HG02970 (cell line): ENCODE results near the gene SMARCAD1.
"Not testable (repeated sequence)": the region's sequence is repeated elsewhere in the genome, so short reads cannot be mapped to it uniquely, and the experiment has no call there.

Experiments
- ATAC-seq: cut with Tn5 transposase; IDR thresholded peaks from one replicate; pipeline ENCODE4 v1.9.1; 2021; ENCODE audit warnings: mild to moderate bottlenecking, moderate library complexity, moderate number of reproducible peaks; ENCODE audit not compliant: unreplicated experiment, low FRiP score

Gene SMARCAD1

GRCh38 chr4:94290245-94290644 lies 82.6 kb downstream of the SMARCAD1 start:
- ATAC-seq = no peak

- ATAC-seq = not testable (repeated sequence)
Observed at GRCh38 chr4:94293981-94294380, 86.3 kb downstream of the SMARCAD1 start.

GRCh38 chr4:94295473-94295872 lies 87.8 kb downstream of the SMARCAD1 start:
- ATAC-seq = not testable (repeated sequence)

DNA sequence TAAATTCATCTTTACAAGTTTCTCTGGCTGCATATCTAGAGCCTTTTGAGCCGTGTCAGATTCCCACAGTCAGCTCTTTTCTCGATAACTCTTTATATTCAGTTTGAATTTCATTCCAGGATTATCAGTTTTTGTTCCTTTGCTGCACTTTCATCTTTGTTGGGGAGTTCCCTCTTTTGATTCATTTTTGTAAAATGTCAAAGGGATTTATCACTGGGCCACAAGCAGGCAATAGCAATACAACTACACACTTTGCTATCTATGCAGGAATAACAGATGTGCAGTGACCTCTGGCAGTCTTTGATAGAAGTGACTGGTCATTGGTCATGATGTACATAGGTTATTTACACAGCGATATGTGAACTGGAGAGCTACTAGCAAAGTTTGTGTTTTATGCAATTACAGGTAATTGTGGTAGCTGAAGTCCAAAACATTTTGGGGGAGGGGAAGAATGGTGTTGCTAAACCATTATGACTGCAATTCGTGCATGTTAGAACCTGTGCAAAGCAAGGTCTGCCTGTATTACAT lies 91.1 kb downstream of the SMARCAD1 start:
- ATAC-seq = no peak

DNA sequence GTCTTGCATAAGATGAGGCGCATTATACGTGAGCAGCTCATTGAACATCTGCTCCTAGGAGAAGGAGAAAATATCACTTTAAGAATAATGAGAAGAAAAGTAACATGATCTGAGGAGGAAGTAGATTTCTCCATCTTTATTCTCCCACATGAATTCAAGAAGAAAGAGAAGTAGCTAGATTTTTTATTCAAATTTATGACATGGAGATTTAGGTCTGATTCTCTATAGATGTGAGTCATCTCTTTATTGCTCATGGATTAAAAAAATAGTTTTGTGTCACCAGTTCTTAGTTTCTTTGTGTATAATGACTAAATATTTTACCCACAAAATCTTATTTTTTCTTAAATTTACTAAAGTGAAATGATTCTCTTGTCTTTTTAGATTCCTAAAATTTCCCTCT lies 94.5 kb downstream of the SMARCAD1 start:
- no peak for ATAC-seq

DNA sequence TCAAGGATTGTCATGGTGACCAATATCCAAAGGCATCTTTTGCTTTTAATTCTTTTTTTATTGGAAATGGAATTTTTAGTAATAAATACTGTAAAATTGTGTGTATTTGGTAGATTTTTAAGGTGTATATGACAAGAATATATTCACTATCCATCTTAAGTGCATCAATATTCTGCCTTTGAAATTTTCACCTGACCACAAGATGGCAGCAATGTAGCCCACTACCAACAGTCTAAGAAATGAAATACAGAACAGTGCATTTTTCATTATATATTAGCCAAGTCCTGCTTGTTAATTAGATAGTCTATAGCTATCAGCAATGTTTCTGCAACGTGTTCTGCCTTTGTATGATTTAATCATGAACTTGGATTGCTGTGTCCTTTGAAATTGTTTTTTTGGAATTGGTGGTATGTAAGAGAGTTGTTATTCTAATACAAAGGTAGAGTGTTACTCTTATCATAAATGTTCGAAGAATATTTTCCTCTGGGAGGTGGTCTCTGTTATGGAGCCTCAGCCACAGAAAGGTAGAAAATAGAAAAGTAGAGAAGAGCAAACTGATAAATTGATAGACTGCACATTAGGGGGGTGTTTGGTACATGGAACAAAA lies 96.8 kb downstream of the SMARCAD1 start:
- no peak for ATAC-seq

DNA sequence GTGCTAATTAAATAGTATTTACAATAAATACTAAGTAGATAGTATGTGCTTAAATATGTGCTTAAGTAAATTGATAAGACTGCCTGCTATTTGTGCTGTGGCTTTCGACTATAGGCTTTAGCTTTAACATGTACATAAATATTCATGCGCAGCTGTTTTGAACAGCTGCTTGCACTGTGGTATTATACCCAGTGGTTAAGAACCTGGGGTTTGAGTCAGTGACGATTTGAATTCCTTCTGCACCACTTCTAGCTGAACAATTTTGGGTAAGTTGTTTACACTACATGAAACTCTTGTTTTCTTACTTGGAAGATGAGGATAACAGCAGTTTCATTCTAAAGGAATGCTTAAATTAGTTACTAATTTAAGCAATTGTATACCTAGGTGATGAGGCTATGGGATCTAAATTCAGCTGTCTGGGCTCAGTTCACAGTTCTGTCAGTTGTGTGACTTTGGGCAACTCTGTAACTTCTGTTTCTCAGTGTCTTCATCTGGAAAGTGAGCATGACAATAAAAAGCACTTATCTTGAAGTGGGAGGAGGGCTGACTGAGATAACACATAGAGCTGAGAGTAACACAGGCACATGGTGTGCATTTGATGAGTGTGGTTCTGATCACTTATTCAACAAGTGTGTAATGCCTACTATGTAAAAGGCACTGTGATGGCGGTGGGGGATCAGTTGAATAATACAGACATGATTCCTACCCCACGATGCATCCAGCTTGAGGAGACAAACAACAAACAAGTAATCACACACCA lies 98.0 kb downstream of the SMARCAD1 start:
- ATAC-seq = no peak

DNA sequence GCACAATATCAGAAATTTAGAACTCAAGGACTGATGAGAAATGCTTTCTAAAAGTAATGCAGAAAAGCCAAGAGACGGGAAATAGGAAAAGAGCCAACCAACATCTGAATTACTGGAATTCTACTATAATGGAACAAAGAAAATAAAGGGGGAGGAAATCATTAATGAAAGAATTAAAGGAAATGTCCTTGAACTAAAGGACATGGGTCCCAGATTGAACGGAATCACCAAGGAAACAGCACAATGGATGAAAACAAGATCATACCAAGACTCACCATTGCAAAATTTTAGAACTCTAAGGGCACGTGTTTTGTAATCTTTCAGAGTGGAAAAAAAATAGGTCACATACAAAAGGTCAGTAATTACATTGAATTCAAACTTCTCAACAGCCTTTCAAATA lies 99.0 kb downstream of the SMARCAD1 start:
- no peak for ATAC-seq

GRCh38 chr4:94307231-94307871 lies 99.7 kb downstream of the SMARCAD1 start:
- no peak for ATAC-seq

DNA sequence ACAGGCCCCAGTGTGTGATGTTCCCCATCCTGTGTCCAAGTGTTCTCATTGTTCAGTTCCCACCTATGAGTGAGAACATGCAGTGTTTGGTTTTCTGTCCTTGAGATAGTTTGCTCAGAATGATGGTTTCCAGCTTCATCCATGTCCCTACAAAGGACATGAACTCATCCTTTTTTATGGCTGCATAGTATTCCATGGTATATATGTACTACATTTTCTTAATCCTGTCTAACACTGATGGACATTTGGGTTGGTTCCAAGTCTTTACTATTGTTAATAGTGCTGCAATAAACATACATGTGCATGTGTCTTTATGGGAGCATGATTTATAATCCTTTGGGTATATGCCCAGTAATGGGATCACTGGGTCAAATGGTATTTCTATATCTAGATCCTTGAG lies 112.3 kb downstream of the SMARCAD1 start:
- not testable (repeated sequence) for ATAC-seq

- ATAC-seq = no peak
Observed at GRCh38 chr4:94325835-94326234, 118.2 kb downstream of the SMARCAD1 start.

DNA sequence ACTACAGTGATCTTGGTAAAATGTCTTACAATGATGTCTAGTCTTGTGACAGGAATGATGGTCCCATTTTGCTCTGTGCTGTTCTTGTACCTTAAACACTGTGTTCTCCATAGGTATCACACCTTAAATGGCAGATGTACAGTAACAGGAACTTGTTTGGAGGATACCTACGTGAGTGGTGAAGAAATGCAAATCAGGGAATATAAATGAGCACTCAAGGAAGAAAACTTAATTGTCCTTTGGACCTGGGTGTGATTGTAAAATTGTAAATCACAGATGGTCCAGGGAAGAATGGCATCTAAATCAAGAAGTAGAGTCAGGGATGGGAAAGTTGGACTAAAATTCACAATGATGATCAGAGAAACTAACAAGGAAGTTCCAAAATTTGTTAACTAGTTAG lies 122.3 kb downstream of the SMARCAD1 start:
- no peak for ATAC-seq

DNA sequence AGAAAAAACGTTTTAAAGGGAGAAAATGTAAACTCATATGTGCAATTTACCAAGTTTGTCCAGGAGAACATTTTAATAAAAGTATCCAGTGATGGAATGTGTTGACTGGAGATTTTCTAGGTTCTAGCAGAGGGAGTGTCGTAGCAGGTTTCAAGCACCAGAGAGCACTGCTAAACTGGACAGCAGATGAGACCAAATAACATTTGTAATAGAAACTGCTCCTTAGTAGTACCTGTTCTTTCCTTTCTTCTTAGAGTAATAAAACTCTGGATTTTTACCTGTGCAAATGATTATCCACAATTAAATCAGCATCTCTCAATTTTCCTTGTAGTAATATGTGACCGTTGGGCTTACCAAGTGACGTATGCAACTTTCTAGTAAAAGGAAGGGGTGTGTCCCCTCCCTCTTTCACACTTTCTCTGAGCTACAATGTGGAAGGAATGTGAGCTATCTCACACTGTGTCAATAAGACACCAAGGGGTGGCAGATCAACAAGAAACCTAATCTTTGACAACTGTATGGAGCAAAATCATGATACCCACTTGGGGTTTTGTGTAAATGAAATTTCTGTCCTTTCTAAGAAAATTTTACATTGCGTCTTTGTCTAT lies 125.4 kb downstream of the SMARCAD1 start:
- no peak for ATAC-seq

GRCh38 chr4:94333866-94334265 lies 126.2 kb downstream of the SMARCAD1 start:
- no peak for ATAC-seq

- no peak for ATAC-seq
Observed at GRCh38 chr4:94334476-94334875, 126.8 kb downstream of the SMARCAD1 start.

DNA sequence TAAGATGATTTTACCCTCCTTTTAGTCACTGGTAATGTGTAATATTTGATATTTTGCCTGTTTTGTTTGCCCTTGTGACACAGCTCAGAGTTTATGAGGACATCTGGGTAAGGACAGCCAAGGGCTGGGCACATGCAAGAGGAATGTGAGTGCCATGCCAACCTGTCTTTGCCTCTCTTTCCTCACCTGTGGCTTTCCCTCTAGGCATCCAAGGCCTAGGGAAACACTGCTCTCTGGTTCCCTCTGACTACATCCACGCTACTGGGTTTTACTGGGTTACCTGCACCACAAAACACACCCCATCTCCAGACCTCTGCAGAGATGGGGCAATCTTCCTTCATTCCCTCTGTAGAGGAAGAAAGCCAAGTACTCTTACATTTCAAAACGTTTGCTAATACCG lies 127.3 kb downstream of the SMARCAD1 start:
- no peak for ATAC-seq

- no peak for ATAC-seq
Observed at GRCh38 chr4:94336303-94336702, 128.6 kb downstream of the SMARCAD1 start.

GRCh38 chr4:94336791-94337190 lies 129.1 kb downstream of the SMARCAD1 start:
- not testable (repeated sequence) for ATAC-seq

- ATAC-seq = peak; percentile 64
Observed at GRCh38 chr4:94338681-94339351, 131.2 kb downstream of the SMARCAD1 start.

DNA sequence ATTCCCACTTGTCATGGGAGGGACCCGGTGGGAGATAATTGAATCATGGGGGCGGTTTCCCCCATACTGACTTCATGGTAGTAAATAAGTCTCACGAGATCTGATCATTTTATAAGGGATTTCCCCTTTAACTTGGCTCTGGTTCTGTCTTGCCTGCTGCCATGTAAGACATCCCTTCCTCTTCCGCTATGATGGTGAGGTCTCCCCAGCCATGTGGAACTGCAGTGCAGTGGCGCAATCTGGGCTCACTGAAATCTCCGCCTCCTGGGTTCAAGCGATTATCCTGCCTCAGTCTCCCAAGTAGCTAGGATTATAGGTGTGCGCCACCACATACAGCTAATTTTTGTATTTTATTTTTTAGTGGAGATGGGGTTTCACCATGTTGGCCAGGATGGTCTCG lies 132.1 kb downstream of the SMARCAD1 start:
- no peak for ATAC-seq
